Measurements from ENCODE around the gene SMO.

SMO gene

GRCh38 chr7:129262324-129262723, 73.9 kb downstream of the SMO start:
- H3K9ac ChIP-seq (ENCODE audit: low read depth, low read length) = no peak overlapping the region
- no peaks in the 10 kb centered on the region for H3K79me2 ChIP-seq (ENCODE audit: insufficient read depth, low read length)
- DNase-seq (peak; percentile 39), ATAC-seq (ENCODE audit: insufficient read depth, low read depth) (peak; percentile 89)
- H3K4me3 ChIP-seq (ENCODE audit: low read depth in 1 of 2, low read length in 2 of 2) = no peak overlapping the region
- peaks cover 14% of the 10 kb centered on the region for H3K4me1 ChIP-seq (ENCODE audit: insufficient read depth, low read length)
- no peak for TF ChIP-seq EZH2 (IDR thresholded peaks at IDR 0.05; ENCODE audit: borderline replicate concordance, low read depth, low read length, severe bottlenecking)
- TF ChIP-seq CTCF (IDR thresholded peaks at IDR 0.05; ENCODE audit: borderline replicate concordance, extremely low read depth, low read length, poor library complexity, severe bottlenecking) = no peak
- H3K27me3 ChIP-seq (ENCODE audit: insufficient read depth, low read length, poor library complexity) = no peaks in the 10 kb centered on the region
- no peak overlapping the region for H2AFZ ChIP-seq (ENCODE audit: low read depth, low read length)
- no peak overlapping the region for H3K4me2 ChIP-seq (ENCODE audit: insufficient read depth, low read length)
- no peak overlapping the region for H3K27ac ChIP-seq (ENCODE audit: low read length)
- no peaks in the 10 kb centered on the region for H4K20me1 ChIP-seq (ENCODE audit: insufficient read depth, low read length)
- H3K36me3 ChIP-seq (ENCODE audit: insufficient read depth, low read length) = no peaks in the 10 kb centered on the region
- no peaks in the 10 kb centered on the region for H3K9me3 ChIP-seq (ENCODE audit: insufficient read depth, low read length, severe bottlenecking)
